HG03342 (cell line): ENCODE data around the gene AKAP13.
"Not testable (repeated sequence)": the region's sequence is repeated elsewhere in the genome, so short reads cannot be mapped to it uniquely, and the experiment has no call there.

Experiments
- ATAC-seq: cut with Tn5 transposase; IDR thresholded peaks from one replicate; pipeline ENCODE4 v1.9.1; 2021; ENCODE audit warnings: mild to moderate bottlenecking, moderate library complexity; ENCODE audit not compliant: unreplicated experiment

Gene AKAP13

DNA sequence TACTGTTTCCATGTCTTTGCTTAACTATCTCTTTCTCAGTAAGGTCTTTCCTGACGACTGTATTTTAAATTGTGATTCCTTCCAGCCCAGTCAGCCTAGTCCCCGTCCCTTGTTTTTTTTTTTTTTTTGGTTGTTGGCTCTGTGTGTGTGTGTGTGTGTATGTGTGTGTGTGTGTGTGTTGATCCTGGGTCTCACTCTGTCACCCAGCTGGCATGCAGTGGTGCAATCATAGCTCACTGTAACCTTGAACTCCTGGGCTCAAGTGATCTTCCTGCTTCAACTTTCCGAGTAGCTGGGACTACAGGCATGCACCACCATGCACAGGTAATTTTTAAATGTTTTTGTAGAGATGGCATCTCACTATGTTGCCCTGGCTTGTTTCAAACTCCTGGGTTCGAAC, 31.3 kb upstream of the AKAP13 start:
- ATAC-seq, result not testable (repeated sequence)

- ATAC-seq, result no peak
Observed at GRCh38 chr15:85350395-85350794, 30.0 kb upstream of the AKAP13 start.

DNA sequence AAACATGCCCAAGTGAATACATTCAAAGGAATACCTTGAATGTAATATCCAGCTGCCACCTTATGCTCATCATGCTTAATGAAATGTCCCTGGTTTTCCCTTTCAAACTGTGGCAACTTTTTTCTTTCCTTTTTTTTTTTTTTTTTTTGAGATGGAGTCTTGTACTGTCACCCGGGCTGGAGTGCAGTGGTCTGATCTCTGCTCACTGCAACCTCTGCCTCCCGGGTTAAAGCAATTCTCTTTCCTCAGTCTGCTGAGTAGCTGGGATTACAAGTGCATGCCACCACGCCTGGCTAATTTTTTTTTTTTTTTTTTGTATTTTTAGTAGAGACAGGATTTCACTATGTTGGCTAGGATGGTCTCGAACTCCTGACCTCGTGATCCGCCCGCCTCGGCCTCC, 28.9 kb upstream of the AKAP13 start:
- ATAC-seq, result not testable (repeated sequence)

GRCh38 chr15:85351965-85352364, 28.4 kb upstream of the AKAP13 start:
- no peak for ATAC-seq

GRCh38 chr15:85353516-85353915, 26.9 kb upstream of the AKAP13 start:
- ATAC-seq, result no peak

DNA sequence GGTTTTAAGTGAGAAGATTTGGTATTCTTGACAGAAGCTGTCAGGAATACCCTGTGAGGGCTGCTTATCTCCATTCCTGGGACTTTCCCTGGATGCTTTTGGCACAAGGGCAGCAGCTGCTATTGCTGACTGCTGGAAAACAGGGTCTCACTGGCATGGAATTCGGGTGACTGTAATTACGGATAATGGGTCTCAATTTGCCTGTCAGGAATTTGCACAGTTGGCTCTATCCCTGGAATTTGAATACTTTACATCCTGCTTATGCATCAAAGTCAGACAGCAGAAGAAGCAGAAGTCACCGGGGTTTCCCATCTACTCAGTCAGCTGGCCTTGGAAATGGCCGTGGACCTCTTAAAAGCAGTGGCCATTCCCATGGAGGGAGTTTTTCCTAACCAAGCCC, 25.9 kb upstream of the AKAP13 start:
- no peak for ATAC-seq

- no peak for ATAC-seq
Observed at GRCh38 chr15:85354948-85355347, 25.5 kb upstream of the AKAP13 start.

- no peak for ATAC-seq
Observed at GRCh38 chr15:85356276-85356675, 24.1 kb upstream of the AKAP13 start.

DNA sequence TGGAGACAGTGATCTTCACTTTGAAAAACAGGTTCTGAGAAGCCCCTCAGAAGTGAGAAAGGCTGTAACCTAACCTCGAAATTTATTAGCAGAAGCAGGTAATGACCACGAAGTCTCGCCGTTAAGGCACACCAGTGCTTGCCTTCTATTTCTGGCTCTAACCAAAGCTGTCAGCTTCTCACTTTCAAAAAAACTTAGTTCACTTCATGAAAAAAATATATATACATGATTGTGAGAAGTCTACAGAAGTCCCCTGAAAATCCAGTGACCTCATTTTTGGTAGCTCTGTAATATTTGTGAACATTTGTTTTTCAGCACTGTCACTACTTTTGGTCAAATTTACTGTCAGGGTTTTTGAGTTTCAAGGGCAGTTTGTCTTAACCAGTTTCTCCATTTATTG, 19.1 kb upstream of the AKAP13 start:
- peak; percentile 60 for ATAC-seq

DNA sequence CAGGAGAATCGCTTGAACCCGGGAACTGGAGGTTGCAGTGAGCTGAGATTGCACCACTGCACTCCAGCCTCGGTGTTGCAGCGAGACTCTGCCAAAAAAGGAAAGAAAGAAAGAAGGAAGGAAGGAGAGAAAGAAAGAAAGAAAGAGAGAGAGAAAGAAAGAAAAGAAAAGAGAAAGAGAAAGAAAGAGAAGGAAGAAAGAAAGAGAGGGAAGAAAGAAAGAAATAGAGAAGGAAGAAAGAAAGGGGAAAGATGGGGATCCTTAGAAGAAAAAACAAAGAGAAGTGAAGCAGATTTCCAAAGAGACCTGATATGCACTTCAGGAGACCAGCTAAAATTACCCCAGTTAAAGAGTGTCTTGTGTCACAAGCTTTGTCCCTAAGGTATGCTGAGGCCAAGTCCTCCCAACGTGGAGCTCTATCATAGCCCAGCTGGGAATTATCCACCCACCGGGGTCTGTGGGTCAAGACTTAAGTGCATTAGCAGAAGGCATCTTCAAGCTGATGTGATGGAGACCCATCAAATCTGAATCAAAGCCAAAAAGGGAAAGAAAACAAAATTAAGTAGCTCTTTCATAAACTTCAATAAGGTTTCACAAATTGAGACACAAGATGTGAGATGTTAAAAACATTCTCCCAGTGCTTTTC, 17.8 kb upstream of the AKAP13 start:
- ATAC-seq, result no peak

DNA sequence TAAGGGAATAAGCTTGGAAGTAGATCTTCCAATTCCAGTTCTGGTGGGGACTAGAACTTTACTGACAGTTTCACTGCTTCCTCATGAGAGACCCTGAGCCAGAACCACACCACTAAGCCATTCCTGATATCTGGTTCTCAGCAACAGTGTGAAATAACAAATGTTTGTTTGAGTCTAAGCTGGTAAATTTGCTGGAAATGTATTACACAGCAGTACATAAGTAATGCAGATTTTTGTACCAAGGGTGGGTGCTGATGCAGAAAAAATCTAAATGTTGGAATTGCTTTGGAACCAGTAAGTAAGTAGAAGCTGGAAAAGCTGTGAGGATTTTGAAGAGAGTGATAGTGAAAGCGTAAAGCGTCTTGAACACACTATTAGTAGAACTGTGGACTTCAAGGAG, 14.4 kb upstream of the AKAP13 start:
- no peak for ATAC-seq

DNA sequence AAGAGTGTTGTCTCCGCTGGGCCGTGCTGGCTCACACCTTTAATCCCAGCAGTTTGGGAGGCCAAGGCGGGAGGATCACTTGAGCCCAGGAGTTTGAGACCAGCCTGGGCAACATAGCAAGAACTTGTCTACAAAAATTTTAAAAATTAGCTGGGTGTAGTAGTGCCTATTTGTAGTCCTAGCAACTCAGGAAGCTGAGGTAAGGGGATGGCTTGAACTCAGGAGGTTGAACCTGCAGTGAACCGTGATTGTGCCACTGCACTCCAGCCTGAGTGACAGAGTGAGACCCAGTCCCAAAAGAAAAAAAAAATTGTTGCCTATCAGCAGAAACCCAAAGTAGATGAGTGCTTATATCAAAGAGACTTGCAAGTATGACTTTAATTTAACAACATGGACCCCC, 12.7 kb upstream of the AKAP13 start:
- ATAC-seq, result no peak

DNA sequence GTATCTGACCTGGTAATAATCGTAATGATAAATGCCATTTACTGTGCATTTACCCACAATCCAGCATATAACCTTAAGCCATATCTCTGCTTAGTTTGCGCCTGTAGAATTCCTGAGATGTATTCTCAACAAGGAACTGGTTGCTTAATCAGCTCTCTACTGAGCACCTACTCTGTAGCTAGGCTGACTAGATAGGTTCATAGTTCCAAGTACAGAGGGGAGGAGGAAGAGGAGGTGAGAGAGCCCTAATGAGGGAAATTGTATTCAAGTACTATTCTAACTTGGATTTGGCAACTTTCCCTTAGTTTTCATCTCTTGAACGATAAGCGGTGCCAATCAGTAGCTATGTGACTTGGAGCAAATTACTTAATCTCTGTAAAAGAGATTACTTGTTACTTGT, 5.6 kb upstream of the AKAP13 start:
- no peak for ATAC-seq

- no peak for ATAC-seq
Observed at GRCh38 chr15:85377269-85377668, 3.1 kb upstream of the AKAP13 start.

GRCh38 chr15:85377986-85378385, 2.4 kb upstream of the AKAP13 start:
- no peak for ATAC-seq

DNA sequence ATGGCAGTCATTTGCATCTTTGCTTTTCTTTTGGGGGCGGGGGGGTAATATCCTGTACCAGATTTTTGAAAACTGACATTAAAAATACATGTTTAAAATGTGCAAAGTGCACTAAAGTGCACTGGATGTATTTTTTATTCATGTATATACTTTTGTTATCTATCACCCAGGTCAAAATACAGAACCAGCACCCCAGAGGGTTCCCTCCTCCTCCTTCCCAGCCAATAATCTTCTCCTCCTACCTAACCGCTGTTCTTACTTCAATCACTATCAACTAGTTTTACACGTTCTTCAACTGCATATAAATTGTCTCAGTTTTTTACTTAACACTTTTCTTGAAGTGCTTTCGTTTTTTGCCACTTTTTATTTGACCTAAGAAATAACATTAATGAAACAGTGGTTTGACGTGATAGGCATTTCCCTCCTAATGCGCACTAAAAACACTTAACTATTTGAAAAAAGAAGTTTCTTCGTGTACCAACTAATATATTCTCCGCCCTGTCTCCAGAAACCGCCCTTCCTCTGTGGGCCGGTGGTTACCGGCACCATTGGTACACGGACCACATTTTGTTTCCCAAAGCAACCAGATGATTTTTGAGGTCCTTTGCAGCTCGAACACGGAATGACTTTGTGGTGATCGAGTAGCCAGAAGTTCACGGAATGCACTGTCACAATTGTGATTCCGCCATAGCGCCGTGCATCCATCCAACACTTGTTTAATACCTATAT, 836 bp upstream of the AKAP13 start:
- no peak for ATAC-seq

- ATAC-seq, result peak; percentile 24
Observed at GRCh38 chr15:85380812-85381642, 624 bp downstream of the AKAP13 start.

DNA sequence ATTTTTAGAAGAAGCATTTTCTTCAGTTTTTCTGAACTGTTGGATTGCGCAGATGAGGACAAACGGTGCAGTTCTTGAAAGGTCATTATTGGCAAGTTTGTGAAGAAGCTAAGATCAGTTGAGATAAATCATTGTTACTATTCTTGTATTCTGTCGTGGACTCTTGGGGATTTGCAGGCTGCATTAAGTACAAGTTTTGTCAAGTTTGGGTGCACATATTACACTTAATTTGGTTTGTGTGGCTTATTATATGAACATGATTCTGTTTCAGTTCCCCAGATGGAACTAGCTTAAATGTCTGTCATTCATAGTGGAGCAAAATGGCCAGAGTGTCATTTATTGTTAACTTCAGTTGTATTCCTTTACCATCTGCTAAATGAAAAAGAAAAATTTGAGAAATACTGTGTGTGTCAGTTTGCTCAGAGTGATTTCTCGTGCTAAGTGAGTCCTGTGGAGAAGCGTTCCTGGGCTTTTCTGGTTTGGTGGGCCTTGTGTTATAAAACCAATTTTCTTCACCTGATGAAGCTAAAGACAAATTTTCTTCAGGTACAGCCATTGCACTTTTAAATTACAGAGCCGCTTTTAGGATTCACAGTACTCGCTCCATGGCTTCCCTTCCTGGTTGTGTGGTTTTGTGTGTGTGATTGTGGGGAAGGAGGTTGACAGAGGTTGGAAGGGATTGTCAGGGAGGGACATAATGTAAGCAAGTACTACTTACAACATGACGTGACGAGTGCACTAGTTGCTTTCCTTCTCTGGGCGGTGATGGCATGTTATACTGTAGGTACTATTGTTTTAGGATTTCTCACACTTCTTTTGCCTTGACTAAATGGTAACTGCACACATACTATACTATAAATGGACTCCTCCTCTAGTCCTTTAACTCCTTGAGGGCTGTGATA, 1.7 kb downstream of the AKAP13 start:
- ATAC-seq, result no peak

DNA sequence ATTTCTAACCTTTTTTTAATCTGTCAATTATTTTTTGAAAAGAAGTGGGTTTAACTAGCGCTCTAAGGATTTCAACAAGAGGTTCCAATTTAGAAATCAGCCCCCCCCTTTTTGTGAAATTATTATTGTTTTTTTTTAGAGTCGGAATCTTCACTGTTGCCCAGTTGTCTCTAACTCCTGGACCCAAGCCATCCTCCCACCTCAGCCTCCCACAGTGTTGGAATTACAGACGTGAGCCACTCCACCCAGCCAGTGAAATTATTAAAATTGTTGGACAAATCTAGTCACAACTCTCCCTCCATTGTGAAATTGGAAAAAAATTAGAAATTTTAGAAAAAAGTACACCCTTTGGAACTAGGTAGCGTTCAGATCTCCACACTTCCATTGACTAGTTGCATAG, 2.5 kb downstream of the AKAP13 start:
- no peak for ATAC-seq

- no peak for ATAC-seq
Observed at GRCh38 chr15:85383470-85384148, 3.2 kb downstream of the AKAP13 start.
